HL-60 (cell line): Measurements from ENCODE around the gene SERPINA9.

Experiments
- POLR2AphosphoS5 ChIP-seq: IDR thresholded peaks from 2 replicates; pipeline ENCODE4 v1.6.1; 2012; ENCODE audit warnings: low read depth
- TF ChIP-seq, protein P1 (sequence below): IDR thresholded peaks from one replicate; pipeline ENCODE4 v1.5.1; 2011; ENCODE audit warnings: low read length, control low read depth, inconsistent platforms; ENCODE audit not compliant: insufficient read depth
- TF ChIP-seq, protein P2 (sequence below): IDR thresholded peaks from 2 replicates; pipeline ENCODE4 v1.6.1; 2012; ENCODE audit warnings: low read depth; ENCODE audit not compliant: insufficient replicate concordance

DNA sequence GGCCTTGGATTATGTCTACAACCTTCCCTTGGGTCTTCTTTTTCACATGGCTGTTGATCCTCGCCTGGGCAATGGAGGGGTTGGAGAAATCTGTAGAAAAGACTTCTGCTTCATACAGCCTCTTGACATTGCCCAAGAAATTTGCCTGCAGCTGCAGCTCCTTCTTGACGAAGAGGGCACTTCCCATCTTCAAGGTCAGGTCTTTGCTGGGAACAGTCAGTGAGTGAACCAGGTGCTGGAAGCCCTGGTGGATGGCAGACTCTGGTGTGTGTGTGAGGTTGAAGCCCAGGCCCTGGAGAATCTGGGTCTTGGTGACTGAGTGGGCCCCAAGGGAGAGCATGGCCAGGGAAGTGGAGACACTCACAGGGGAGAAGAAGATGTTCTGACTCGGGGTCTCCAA is 6.7 kb downstream of the SERPINA9 start:
- no peak for TF ChIP-seq POLR2AphosphoS5
- TF ChIP-seq, protein P1, sequence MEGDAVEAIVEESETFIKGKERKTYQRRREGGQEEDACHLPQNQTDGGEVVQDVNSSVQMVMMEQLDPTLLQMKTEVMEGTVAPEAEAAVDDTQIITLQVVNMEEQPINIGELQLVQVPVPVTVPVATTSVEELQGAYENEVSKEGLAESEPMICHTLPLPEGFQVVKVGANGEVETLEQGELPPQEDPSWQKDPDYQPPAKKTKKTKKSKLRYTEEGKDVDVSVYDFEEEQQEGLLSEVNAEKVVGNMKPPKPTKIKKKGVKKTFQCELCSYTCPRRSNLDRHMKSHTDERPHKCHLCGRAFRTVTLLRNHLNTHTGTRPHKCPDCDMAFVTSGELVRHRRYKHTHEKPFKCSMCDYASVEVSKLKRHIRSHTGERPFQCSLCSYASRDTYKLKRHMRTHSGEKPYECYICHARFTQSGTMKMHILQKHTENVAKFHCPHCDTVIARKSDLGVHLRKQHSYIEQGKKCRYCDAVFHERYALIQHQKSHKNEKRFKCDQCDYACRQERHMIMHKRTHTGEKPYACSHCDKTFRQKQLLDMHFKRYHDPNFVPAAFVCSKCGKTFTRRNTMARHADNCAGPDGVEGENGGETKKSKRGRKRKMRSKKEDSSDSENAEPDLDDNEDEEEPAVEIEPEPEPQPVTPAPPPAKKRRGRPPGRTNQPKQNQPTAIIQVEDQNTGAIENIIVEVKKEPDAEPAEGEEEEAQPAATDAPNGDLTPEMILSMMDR = no peak
- TF ChIP-seq, protein P2, sequence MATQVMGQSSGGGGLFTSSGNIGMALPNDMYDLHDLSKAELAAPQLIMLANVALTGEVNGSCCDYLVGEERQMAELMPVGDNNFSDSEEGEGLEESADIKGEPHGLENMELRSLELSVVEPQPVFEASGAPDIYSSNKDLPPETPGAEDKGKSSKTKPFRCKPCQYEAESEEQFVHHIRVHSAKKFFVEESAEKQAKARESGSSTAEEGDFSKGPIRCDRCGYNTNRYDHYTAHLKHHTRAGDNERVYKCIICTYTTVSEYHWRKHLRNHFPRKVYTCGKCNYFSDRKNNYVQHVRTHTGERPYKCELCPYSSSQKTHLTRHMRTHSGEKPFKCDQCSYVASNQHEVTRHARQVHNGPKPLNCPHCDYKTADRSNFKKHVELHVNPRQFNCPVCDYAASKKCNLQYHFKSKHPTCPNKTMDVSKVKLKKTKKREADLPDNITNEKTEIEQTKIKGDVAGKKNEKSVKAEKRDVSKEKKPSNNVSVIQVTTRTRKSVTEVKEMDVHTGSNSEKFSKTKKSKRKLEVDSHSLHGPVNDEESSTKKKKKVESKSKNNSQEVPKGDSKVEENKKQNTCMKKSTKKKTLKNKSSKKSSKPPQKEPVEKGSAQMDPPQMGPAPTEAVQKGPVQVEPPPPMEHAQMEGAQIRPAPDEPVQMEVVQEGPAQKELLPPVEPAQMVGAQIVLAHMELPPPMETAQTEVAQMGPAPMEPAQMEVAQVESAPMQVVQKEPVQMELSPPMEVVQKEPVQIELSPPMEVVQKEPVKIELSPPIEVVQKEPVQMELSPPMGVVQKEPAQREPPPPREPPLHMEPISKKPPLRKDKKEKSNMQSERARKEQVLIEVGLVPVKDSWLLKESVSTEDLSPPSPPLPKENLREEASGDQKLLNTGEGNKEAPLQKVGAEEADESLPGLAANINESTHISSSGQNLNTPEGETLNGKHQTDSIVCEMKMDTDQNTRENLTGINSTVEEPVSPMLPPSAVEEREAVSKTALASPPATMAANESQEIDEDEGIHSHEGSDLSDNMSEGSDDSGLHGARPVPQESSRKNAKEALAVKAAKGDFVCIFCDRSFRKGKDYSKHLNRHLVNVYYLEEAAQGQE = no peak
